Measurements from ENCODE around the gene ZNF790. TPM values are rescaled to one million over a fixed set of nuclear protein-coding genes. Genes with fewer than 3 reads are reported as not detected.

ZNF790 gene
- 1.8 and 3.0 TPM in 2 replicates for total RNA-seq (2014; rRNA removed; shearing (Covaris generic))

GRCh38 chr19:36837906-36838783 lies at the start of gene ZNF790:
ZNF790 (minus strand) TSS chr19:36838387; CDS start chr19:36825619, 12,768 bp downstream.
- Histone ChIP-seq H3K4me3 (ENCODE audit: insufficient read depth, low read depth, low read length) (peak within 1 kb of the TSS; percentile 73), H3K36me3 (replicated peaks; ENCODE audit: control insufficient read depth, insufficient read depth, low read length) (peaks cover 1% of the 10 kb centered on the region; the same call in 1 of the 2 replicates), H3K27me3 (ENCODE audit: control insufficient read depth, insufficient read depth, low read length) (no peaks in the 10 kb centered on the region)
- DNase-seq, result peak; percentile 88

GRCh38 chr19:36876993-36877938 lies 39.1 kb upstream of the ZNF790 start:
- Histone ChIP-seq H3K4me3 (ENCODE audit: insufficient read depth, low read depth, low read length) (no peak overlapping the region), H3K27me3 (ENCODE audit: control insufficient read depth, insufficient read depth, low read length) (no peaks in the 10 kb centered on the region), H3K36me3 (replicated peaks; ENCODE audit: control insufficient read depth, insufficient read depth, low read length) (peaks cover 3% of the 10 kb centered on the region)
- DNase-seq, result no peak

- no peak for DNase-seq
- Histone ChIP-seq H3K27me3 (ENCODE audit: control insufficient read depth, insufficient read depth, low read length) (no peaks in the 10 kb centered on the region), H3K4me3 (ENCODE audit: insufficient read depth, low read depth, low read length) (no peak overlapping the region), H3K36me3 (replicated peaks; ENCODE audit: control insufficient read depth, insufficient read depth, low read length) (peaks cover 4% of the 10 kb centered on the region)
Measured at GRCh38 chr19:36851898-36852297, 13.7 kb upstream of the ZNF790 start.

GRCh38 chr19:36850559-36851442 lies 12.6 kb upstream of the ZNF790 start, which contains the start of gene ZNF345:
ZNF345 (plus strand) TSS chr19:36850876; CDS start chr19:36876831, 25,955 bp downstream.
- H3K4me3 ChIP-seq (ENCODE audit: insufficient read depth, low read depth, low read length), result peak within 1 kb of the TSS; percentile 82
- DNase-seq, result peak; percentile 89
- H3K36me3 ChIP-seq (replicated peaks; ENCODE audit: control insufficient read depth, insufficient read depth, low read length), result peaks cover 2% of the 10 kb centered on the region

GRCh38 chr19:36849701-36850558 lies 11.7 kb upstream of the ZNF790 start:
- Histone ChIP-seq H3K27me3 (ENCODE audit: control insufficient read depth, insufficient read depth, low read length) (no peaks in the 10 kb centered on the region), H3K4me3 (ENCODE audit: insufficient read depth, low read depth, low read length) (peak overlapping the region; percentile 82), H3K36me3 (replicated peaks; ENCODE audit: control insufficient read depth, insufficient read depth, low read length) (peaks cover 2% of the 10 kb centered on the region)
- DNase-seq, result peak; percentile 92

More at GRCh38 chr19:36850559-36851442, 12.6 kb upstream of the ZNF790 start, which contains the start of gene ZNF345:
- H3K27me3 ChIP-seq (ENCODE audit: control insufficient read depth, insufficient read depth, low read length), result no peaks in the 10 kb centered on the region

- Histone ChIP-seq H3K4me3 (ENCODE audit: insufficient read depth, low read depth, low read length) (no peak overlapping the region), H3K27me3 (ENCODE audit: control insufficient read depth, insufficient read depth, low read length) (no peaks in the 10 kb centered on the region), H3K36me3 (replicated peaks; ENCODE audit: control insufficient read depth, insufficient read depth, low read length) (peaks cover 3% of the 10 kb centered on the region; the same call in 1 of the 2 replicates)
- no peak for DNase-seq
Measured at GRCh38 chr19:36847968-36848367, 9.8 kb upstream of the ZNF790 start.

GRCh38 chr19:36838784-36839324 lies 667 bp upstream of the ZNF790 start:
- Histone ChIP-seq H3K36me3 (replicated peaks; ENCODE audit: control insufficient read depth, insufficient read depth, low read length) (peaks cover 1% of the 10 kb centered on the region; the same call in 1 of the 2 replicates), H3K27me3 (ENCODE audit: control insufficient read depth, insufficient read depth, low read length) (no peaks in the 10 kb centered on the region), H3K4me3 (ENCODE audit: insufficient read depth, low read depth, low read length) (peak overlapping the region; percentile 73)
- no peak for DNase-seq

- peak overlapping the region; percentile 73 for H3K4me3 ChIP-seq (ENCODE audit: insufficient read depth, low read depth, low read length)
- no peak for DNase-seq
- H3K36me3 ChIP-seq (replicated peaks; ENCODE audit: control insufficient read depth, insufficient read depth, low read length), result no peaks in the 10 kb centered on the region
- H3K27me3 ChIP-seq (ENCODE audit: control insufficient read depth, insufficient read depth, low read length), result no peaks in the 10 kb centered on the region
Measured at GRCh38 chr19:36837176-36837905, 846 bp downstream of the ZNF790 start.

GRCh38 chr19:36833430-36833829 lies 4.8 kb downstream of the ZNF790 start:
- H3K27me3 ChIP-seq (ENCODE audit: control insufficient read depth, insufficient read depth, low read length), result no peaks in the 10 kb centered on the region
- no peak for DNase-seq
- no peaks in the 10 kb centered on the region for H3K36me3 ChIP-seq (replicated peaks; ENCODE audit: control insufficient read depth, insufficient read depth, low read length)
- no peak overlapping the region for H3K4me3 ChIP-seq (ENCODE audit: insufficient read depth, low read depth, low read length)

- peaks cover 11% of the 10 kb centered on the region for H3K36me3 ChIP-seq (replicated peaks; ENCODE audit: control insufficient read depth, insufficient read depth, low read length)
Measured at GRCh38 chr19:36821758-36822157, 16.4 kb downstream of the ZNF790 start.

GRCh38 chr19:36819130-36819630 lies 19.0 kb downstream of the ZNF790 start:
- Histone ChIP-seq H3K36me3 (replicated peaks; ENCODE audit: control insufficient read depth, insufficient read depth, low read length) (peaks cover 11% of the 10 kb centered on the region), H3K4me3 (ENCODE audit: insufficient read depth, low read depth, low read length) (no peak overlapping the region), H3K27me3 (ENCODE audit: control insufficient read depth, insufficient read depth, low read length) (no peaks in the 10 kb centered on the region)
- no peak for DNase-seq

More at GRCh38 chr19:36821758-36822157, 16.4 kb downstream of the ZNF790 start:
- no peak for DNase-seq
- Histone ChIP-seq H3K27me3 (ENCODE audit: control insufficient read depth, insufficient read depth, low read length) (no peaks in the 10 kb centered on the region), H3K4me3 (ENCODE audit: insufficient read depth, low read depth, low read length) (no peak overlapping the region)

- H3K4me3 ChIP-seq (ENCODE audit: insufficient read depth, low read depth, low read length), result no peak overlapping the region
Measured at GRCh38 chr19:36807029-36807428, 31.2 kb downstream of the ZNF790 start.

More at GRCh38 chr19:36807029-36807428, 31.2 kb downstream of the ZNF790 start:
- no peaks in the 10 kb centered on the region for H3K27me3 ChIP-seq (ENCODE audit: control insufficient read depth, insufficient read depth, low read length)
- no peak for DNase-seq
- H3K36me3 ChIP-seq (replicated peaks; ENCODE audit: control insufficient read depth, insufficient read depth, low read length), result no peaks in the 10 kb centered on the region

Data from H7 (cell line).